HTERT RPE-1 (cell line): Measurements from ENCODE around the gene MYBPC1.

Experiments
- in situ Hi-C: fragments of 300-500 bp; cut with MboI; formaldehyde crosslinking; loops from 4 replicates; pipeline ENCODE4 v1.14.3; 2020; ENCODE audit warnings: low sequenced_read_pairs

The MYBPC1 gene

GRCh38 chr12:101694297-101694848, 99.6 kb downstream of the MYBPC1 start:
- in situ Hi-C loops: no loop called here

GRCh38 chr12:101694986-101695385, 100.2 kb downstream of the MYBPC1 start:
- in situ Hi-C loops: no loop called here

- in situ Hi-C loops: no loop called here
These were observed 100.9 kb downstream of the MYBPC1 start for GRCh38 chr12:101695706-101696105.

- in situ Hi-C loops: no loop called here
These were observed 101.8 kb downstream of the MYBPC1 start for GRCh38 chr12:101696251-101697196.

- in situ Hi-C loops: no loop called here
These were observed 102.6 kb downstream of the MYBPC1 start, which contains the start of gene CHPT1 for GRCh38 chr12:101697197-101697929. TSS of gene CHPT1 (plus strand) at chr12:101697640. CDS start at chr12:101697862, 222 bp downstream.

- in situ Hi-C loops: no loop called here
These were observed 103.4 kb downstream of the MYBPC1 start for GRCh38 chr12:101697930-101698799.

- in situ Hi-C loops: no loop called here
These were observed 104.1 kb downstream of the MYBPC1 start for GRCh38 chr12:101698800-101699347.

- in situ Hi-C loops: no loop called here
These were observed 105.6 kb downstream of the MYBPC1 start for GRCh38 chr12:101700299-101700820.

- in situ Hi-C loops: no loop called here
These were observed 108.7 kb downstream of the MYBPC1 start for GRCh38 chr12:101703487-101703886.

- in situ Hi-C loops: no loop called here
These were observed 111.6 kb downstream of the MYBPC1 start for GRCh38 chr12:101706403-101706802.

- in situ Hi-C loops: no loop called here
These were observed 112.5 kb downstream of the MYBPC1 start for GRCh38 chr12:101707131-101707782.

- in situ Hi-C loops: no loop called here
These were observed 115.5 kb downstream of the MYBPC1 start for GRCh38 chr12:101710288-101710687.

GRCh38 chr12:101713059-101713682, 118.4 kb downstream of the MYBPC1 start:
- in situ Hi-C loops: no loop called here

- in situ Hi-C loops: no loop called here
These were observed 119.2 kb downstream of the MYBPC1 start for GRCh38 chr12:101713930-101714329.

- in situ Hi-C loops: no loop called here
These were observed 120.2 kb downstream of the MYBPC1 start for GRCh38 chr12:101714877-101715444.

- in situ Hi-C loops: no loop called here
These were observed 124.8 kb downstream of the MYBPC1 start for GRCh38 chr12:101719566-101719965.

GRCh38 chr12:101720118-101720517, 125.3 kb downstream of the MYBPC1 start:
- in situ Hi-C loops: no loop called here

- in situ Hi-C loops: no loop called here
These were observed 127.6 kb downstream of the MYBPC1 start for GRCh38 chr12:101722392-101722791.

- in situ Hi-C loops: no loop called here
These were observed 132.3 kb downstream of the MYBPC1 start for GRCh38 chr12:101727098-101727497.
